NCI-H1105 treated with DMSO at 0.1 percent for 48 hours (cell line): ENCODE measurements around the gene LHX8.
A peak's percentile ranks its signal among the peaks of the same experiment; 100 is the strongest.

Experiments used
- DNase-seq: peaks from one replicate; lab custom pipeline; 2025; lab: John Stamatoyannopoulos, UW

Gene LHX8

GRCh38 chr1:75133750-75134646 is at the start of gene LHX8:
Gene LHX8 (plus strand): TSS chr1:75134388. CDS start chr1:75136615, 2,227 bp downstream.
- no peak for DNase-seq

GRCh38 chr1:75085931-75086330 is 48.3 kb upstream of the LHX8 start:
- DNase-seq = no peak

- DNase-seq = no peak
Observed at GRCh38 chr1:75087278-75087677, 46.9 kb upstream of the LHX8 start.

GRCh38 chr1:75092141-75092540 is 42.0 kb upstream of the LHX8 start:
- DNase-seq = no peak

- DNase-seq = peak; percentile 34
Observed at GRCh38 chr1:75097654-75098053, 36.5 kb upstream of the LHX8 start.

- no peak for DNase-seq
Observed at GRCh38 chr1:75099581-75099980, 34.6 kb upstream of the LHX8 start.

DNA sequence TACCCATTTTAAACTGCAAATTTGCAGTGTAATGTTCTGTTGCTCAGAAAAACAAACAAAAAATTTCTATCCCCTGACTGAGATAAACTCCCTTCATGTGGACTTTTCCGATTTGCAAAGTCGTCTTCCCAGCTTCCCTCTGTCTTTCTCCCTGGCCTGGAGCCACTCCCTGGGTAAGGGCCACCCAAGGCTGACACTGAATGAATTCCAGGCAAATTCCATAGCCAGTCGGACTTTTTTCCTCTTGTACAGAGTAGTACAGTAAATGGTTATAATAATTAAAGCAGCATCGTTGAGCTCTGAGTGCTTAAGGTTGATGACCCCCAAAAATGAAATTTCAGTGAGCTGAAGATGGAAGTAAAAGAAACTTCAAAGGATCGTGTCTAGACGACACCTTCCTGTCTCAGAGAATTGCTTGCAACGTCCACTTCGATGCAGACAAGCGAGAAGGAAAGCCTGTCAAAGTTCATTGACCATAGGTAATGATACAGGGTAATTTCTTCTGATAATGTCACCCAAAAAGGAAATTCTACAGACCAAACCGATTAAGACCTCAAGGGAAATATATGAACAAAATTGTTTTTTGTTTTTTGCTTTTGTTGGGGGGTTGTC is 33.6 kb upstream of the LHX8 start:
- DNase-seq = no peak

DNA sequence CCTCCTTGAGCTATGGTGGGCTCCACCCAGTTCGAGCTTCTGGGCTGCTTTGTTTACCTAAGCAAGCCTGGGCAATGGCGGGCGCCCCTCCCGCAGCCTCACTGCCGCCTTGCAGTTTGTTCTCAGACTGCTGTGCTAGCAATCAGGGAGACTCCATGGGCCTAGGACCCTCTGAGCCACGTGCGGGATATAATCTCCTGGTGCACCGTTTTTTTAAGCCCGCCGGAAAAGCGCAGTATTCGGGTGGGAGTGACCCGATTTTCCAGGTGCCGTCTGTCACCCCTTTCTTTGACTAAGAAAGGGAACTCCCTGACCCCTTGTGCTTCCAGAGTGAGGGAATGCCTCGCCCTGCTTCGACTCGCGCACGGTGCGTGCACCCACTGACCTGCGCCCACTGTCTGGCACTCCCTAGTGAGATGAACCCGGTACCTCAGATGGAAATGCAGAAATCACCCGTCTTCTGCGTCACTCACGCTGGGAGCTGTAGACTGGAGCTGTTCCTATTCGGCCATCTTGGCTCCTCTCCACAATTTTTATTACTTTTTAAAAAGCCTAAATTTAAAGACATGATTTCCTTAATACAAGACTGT is 21.7 kb upstream of the LHX8 start:
- DNase-seq = peak; percentile 10

GRCh38 chr1:75115654-75116053 is 18.5 kb upstream of the LHX8 start:
- no peak for DNase-seq

- DNase-seq = no peak
Observed at GRCh38 chr1:75123756-75124155, 10.4 kb upstream of the LHX8 start.

- DNase-seq = no peak
Observed at GRCh38 chr1:75124510-75124909, 9.7 kb upstream of the LHX8 start.

GRCh38 chr1:75125161-75125726 is 8.9 kb upstream of the LHX8 start:
- DNase-seq = no peak

DNA sequence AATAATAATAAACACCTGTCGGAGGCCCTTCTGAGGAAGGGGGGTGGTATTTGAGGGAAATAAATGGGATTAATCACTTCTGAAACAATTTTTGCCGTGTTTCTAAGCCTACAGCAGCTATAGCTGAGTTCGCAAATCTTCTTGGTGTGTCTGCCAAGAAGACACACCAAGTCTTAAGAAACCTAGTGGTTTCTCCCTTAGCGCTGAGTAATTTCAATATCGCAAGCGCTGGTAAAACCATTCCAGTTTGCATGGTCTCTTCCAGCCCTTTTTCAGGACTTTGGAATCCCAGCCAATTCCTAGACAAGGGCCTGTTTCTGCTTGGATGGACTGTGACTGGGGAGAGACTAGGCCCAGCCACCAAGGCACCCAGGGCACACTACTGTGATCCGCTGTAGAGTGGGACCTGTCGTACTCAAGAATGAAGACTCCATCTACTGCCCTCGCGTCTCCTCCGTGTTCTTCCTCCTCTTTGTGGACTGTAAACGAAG is 7.5 kb upstream of the LHX8 start:
- DNase-seq = no peak

GRCh38 chr1:75127916-75128717 is 6.1 kb upstream of the LHX8 start:
- DNase-seq = no peak

DNA sequence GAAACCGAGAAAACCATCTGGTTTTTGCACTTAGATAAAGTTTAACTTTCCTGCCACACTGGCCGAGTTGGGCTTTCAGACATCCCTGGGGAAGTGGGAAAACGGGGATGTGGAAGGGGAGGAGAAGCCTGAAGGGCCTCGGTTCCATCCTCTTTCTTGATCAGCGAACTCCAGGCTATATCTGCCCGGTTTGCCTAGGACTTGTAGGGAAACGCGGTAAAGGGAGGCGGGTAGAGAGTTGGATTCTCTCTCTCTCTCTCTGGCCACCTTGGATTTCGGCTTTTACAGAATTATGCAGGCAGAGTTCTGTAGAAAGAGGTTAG is 4.6 kb upstream of the LHX8 start:
- DNase-seq = no peak

- DNase-seq = no peak
Observed at GRCh38 chr1:75129983-75130789, 4.0 kb upstream of the LHX8 start.

GRCh38 chr1:75130865-75131564 is 3.2 kb upstream of the LHX8 start:
- no peak for DNase-seq

DNA sequence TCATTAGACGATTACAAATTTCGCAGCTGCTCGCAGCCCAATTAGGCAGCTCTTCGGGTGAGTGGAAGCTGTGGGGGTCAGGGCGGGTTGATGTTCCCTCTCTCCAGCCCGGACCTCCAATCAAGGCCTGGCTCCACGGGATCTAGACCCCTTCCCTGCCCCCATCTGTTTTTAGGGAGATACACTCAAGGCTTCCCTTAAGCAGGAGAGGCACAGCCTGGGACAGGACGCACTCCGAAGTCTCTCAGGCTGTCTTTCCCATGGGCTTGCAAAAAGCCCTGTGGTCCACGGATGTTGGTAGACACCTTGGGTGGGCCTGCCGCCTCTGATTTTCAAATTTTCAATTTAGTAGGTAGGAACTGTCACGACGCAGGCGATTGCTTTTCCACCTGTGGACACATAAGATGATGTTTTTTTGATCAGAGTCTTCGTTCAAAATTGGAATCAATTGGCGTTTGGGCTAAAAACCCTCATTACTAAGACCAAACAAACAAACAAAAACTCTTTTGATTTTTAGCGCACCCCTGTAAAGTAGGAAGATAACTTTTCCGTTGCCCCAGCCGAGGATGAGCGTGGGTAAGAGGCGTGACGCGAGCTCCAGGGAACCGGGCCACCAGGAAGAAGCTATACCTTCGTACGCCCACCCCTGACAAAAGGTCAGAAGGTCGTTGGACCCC is 2.5 kb upstream of the LHX8 start:
- DNase-seq = no peak

GRCh38 chr1:75132242-75132811 is 1.9 kb upstream of the LHX8 start:
- no peak for DNase-seq
